ENCODE data around the gene B4GALT2.

Gene B4GALT2

DNA sequence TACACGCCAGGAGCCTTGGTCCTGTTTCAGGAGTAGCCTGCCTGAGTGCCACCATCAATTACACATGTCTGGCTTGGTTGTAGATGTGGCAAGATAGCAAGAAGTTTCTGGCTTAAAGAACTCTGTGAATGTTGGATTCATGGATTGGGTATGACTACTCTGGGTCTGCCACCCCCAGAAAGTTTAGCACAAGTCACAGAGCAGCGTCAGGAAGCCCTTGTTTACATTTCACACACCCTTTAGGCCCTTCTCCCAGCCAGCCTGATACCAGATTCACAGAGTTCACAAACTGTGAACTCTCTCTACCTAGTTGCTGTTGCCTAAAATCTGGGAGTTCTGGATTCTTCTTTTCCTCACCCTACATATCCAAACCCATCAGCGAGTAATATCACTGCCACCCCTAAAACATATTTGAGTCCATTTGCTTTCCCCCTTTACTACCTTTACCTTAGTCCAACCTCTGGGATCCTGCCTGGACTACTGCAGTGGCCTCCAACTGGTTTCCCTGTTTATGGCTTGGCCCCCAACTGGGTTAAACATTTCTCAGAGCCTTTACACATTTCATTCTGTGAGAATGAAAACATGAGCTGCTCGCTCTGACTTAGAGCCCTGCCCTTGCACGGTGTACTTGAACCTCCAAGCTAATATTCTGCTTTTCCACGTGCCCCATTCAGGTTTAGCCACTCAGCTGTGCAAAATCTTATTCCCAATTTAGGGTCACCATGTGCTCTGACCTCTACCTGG lies 8.3 kb downstream of the B4GALT2 start:
- no peak for FAIRE-seq

- FAIRE-seq = no peak
These were observed 11.5 kb downstream of the B4GALT2 start for GRCh38 chr1:43990271-43991199.

DNA sequence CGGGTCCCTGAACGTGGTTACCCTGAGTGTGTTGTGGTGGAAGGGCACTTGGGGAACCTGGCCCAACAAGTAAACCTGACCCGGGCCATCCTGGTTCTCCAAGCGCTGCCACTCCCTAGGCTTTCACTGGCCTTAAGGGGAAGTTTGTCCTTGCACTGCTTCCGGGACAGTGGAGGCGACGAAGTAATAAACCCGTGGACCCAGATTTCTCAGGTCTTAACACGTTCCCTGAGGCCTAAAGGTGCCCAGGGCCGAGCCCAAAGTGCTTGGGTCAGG lies 12.1 kb downstream of the B4GALT2 start:
- no peak for FAIRE-seq

GRCh38 chr1:43991476-43992231 lies 12.6 kb downstream of the B4GALT2 start, which contains the start of gene CCDC24:
CCDC24 (plus strand) TSS chr1:43991599; CDS start chr1:43991879, 280 bp downstream.
- FAIRE-seq = no peak

- no peak for FAIRE-seq
These were observed 13.4 kb downstream of the B4GALT2 start for GRCh38 chr1:43992232-43992995.

DNA sequence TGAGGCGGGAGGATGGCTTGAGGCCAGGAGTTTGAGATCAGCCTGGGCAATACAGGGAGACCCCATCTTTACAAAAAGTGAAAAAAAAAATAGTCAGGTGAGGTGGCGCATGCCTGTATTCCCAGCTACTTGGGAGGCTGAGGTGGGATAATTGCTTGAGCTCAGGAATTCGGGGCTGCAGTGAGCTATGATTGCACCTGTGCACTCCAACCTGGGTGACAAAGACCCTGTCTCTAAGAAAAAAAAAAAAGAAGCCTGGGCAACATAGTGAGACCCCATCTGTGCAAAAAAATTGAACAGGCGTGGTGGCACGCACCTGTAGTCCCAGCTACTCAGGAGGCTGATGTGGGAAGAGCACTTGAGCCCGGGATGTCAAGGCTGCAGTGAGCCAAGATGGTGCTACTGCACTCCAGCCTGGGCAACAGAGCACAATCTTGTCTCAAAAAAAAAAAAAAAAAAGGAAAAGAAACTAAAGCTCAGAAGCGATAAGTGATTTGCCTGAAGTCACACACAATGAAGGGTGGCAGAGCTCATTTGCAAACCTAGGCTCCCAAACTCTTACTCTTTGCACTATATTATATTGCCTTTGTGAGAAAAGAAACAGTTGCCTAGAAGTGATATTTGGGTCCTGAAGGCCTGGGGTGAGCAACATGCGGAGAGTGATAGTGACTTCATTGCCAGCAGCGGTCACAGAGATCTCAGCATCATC lies 14.3 kb downstream of the B4GALT2 start:
- FAIRE-seq = no peak

DNA sequence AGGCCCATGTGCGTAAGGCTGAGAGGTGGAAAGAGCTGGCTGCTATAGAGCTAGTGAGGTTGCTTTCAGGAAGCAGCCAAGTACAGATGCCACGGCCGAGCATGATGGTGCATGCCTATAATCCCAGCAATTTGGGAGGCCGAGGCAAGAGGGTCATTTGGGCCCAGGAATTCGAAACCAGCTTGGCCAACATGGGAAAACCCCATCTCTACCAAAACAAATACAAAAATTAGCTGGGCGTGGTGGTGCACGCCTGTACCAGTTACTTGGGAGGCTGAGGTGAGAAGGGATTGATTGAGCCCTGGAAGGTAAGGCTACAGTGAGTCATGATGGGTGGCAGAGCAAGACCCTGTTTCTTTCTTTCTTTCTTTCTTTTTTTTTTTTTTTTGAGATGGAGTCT lies 15.1 kb downstream of the B4GALT2 start:
- no peak for FAIRE-seq

DNA sequence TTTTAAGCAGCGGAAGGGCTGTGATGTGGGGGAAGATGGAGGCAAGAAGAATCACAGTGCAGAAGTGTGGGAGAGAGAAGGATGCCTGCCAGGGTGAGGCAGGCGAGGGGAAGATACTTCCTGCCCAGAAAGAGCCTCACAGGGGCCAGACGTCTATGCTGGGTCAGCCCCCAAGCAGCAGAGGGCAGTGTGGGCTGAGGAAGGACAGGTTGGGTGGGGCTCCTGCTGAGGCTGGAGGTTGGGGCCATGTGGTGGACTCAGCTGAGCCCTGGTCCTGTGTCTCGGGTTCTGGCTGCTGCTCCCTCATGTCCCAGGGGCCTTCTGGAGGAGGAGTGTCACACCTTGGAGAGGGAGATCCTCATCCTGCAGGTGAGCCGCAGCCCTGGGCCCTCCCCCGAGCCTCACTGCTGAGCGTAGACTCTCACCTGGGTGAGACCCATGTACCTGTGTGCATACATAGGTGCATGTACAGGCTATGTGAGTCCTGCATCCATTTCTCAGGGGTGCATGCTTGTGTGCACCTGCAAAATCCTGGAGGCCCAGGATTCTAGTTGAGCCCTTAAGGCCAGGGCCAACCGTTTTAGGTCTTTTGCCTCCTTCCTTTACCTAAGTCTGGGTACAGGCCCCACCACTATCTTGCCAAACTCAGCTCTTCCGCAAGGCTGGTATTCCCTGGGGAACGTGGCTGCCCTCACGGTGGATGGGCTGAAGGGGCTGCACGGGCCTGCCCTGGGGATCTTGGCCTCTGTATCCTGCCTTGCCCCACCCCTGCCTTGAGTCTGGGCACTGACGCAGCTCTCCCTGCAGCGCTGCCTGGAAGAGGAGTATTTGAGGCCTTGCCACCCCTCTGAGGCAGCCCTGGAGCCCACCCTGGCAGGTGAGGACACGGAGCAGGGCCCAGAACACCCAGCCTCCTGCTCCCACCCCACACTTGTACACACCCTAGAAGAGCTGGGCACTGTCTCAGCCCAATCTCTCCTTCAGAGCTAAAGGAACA lies 16.1 kb downstream of the B4GALT2 start:
- FAIRE-seq = no peak

DNA sequence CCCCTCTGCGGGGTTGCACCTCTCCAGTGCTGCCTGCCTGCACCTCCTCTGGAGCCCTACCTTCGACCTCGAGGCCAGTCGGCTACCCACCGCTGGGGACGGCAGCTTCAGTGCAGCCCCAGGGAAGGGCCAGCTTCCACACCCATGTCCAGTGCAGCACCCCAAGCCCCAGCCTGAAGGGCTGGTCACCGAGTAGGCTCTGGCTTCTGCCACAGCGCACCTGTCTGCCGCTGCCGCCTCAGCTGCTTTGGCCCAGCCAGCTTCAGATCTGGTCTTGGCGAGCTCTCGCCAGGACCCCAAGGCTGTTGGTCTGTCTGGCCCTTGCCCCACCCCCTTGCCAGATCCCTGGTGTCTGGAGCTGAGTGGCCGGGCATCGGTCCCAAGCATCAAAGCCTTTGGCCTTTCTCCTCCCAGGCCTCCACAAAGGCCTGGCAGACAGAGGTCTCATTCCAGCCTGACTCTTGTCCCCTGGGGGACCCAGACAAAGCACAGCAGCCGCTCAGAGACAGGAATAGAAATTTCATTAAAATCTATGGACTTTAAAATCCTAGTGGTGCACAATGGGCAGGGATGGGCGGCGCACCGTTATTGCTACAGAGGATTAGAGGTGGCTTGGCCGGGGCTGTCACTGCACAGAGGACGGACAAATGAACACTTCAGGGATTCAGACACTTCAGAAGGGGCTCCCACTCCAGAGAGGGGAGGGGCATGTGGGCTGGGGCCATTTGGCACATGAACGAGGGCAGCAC lies 17.1 kb downstream of the B4GALT2 start:
- no peak for FAIRE-seq

GRCh38 chr1:43996733-43997115 lies 17.7 kb downstream of the B4GALT2 start:
- FAIRE-seq = no peak

GRCh38 chr1:43997295-43997999 lies 18.4 kb downstream of the B4GALT2 start:
- no peak for FAIRE-seq

- no peak for FAIRE-seq
These were observed 19.0 kb downstream of the B4GALT2 start for GRCh38 chr1:43998000-43998378.

- no peak for FAIRE-seq
These were observed 20.4 kb downstream of the B4GALT2 start for GRCh38 chr1:43999455-43999854.

DNA sequence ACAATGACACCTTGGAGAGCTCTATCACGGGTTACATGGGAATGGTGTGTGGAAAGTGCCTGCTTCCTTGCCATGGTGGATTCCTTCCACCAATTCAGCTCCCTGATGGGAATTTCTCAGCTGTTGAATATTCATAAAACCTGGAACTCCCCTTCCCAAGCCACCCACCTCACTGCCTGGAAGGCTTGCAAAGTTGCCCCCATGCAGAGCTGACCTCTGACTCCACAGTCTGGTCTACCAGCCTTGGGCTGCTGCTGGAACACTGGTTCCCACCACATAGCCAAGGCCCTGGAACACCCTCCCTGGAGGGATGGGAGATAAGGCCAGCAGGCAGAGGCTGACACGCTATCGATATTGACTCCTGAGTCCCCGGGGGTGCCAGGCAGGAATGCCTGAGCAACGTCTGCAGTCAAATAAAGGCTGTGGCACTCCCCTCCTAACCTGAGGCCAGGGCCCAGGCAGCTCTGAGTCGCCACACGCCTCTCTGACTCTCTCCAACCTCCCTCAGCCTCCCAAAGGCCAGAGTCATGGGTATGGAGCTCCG lies 21.2 kb downstream of the B4GALT2 start:
- FAIRE-seq = no peak

DNA sequence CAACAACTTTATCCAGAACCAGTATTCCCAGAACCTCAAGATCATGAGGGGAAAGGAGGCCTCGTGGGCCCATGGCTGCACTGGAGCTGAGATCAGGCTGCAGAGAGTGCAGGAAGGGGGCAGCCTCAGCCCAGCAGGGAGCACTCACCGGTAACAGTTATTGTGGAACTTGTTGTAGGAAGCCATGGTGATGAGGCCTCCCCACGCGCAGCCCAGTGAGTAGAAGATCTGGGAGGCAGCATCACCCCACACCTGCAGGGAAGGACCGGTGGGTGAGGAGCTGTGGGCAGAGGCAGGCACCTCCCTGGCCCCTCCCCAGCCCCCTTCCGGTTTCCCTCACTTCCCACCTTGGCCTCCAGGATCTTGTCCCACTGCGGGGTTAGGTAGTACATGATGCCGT lies 23.2 kb downstream of the B4GALT2 start:
- FAIRE-seq = no peak

DNA sequence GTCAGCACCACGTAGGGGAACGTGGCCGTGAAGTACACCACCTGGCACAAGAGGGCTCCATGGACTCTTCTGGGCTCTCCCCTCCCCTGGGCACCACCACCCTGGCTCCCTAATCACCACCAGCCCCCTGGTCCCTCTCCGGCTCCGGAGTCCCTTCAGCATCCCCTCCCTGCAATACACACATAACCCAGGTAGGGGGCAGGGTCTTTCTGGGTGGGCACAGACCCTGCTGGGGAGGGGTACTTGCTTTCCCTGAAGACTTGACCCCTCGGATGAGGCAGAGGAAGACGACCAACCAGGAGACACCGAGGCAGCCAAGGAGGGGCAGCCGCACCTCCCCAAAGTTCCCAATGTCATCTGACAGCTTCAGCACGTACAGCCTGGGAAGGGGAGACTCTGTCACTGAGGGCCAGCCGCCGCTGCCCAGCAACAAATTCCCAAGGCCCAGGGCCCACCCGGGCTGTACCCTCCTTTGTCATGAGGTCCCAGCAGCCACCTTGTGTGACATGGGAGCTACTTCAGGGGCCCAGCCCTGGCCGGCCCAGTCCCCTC lies 23.7 kb downstream of the B4GALT2 start:
- no peak for FAIRE-seq

DNA sequence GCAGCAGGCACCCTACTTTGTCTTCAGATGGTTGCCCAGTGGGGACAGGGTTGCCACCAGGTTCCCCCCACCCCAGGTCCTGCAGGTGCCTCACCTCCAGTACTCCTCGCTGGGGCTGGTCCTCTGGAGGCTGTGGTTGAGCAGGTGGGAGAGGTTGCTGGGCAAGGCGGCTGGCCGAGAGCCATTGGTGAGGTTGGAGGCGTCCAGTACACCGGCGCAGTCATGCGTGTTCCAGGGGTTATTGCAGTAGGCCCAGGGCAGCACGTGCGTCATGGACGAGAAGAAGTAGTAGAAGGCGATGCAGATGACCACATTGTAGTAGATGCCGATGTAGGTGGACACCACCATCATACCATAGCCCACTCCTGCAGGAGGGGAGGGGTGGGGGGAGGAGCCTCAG lies 29.2 kb downstream of the B4GALT2 start:
- no peak for FAIRE-seq

DNA sequence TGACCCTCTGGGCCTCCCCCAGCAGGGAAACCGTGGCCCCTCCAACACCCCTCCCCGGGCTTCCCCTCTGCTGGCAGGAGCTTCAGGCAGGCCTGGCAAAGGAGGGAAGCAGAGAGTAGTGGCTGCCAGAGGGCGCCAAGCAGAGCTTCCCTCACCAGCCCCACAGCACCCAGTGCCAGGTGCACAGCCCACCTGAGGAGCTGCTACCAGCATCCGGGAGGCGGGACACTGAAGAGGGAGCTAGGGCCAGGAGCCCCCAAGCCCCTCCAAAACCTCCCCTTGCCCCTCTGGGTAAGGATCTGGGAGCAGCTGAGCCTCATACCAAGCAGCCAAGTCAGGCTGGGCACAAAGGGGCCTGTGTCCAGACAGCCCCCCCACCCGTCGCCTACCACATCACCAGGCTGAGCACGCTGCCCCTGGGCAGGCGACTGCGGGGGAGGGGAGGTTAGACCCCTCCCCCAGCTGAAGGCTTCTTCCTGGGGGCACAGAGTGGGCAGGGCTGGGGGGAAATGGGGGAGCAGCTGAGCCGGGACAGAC lies 32.0 kb downstream of the B4GALT2 start:
- FAIRE-seq = no peak

Data from endometrium (tissue), 2 donors.